ENCODE results near the gene C20orf202. TPM values are rescaled to one million over a fixed set of nuclear protein-coding genes. Genes with fewer than 3 reads are reported as not detected.

C20orf202 gene
- total RNA-seq, 3 donors from 2014 or later: 0.33 to 0.48 TPM; not detected in 1

- Histone ChIP-seq H3K36me3 (peaks cover 9% of the 10 kb centered on the region), H3K27me3 (no peaks in the 10 kb centered on the region), H3K4me3 (no peak overlapping the region), H3K9me3 (no peaks in the 10 kb centered on the region), H3K4me1 (no peaks in the 10 kb centered on the region), H3K27ac (no peak overlapping the region)
- no peak for DNase-seq (ENCODE audit: low spot score in 2 of 2)
- intact Hi-C loops (cut with DNase I; ENCODE audit: low total_unique reads): no loop called here
- TF ChIP-seq POLR2AphosphoS5 (IDR thresholded peaks at IDR 0.05) (no peak), POLR2A (IDR thresholded peaks at IDR 0.05) (no peak)
- TF ChIP-seq, protein P1, sequence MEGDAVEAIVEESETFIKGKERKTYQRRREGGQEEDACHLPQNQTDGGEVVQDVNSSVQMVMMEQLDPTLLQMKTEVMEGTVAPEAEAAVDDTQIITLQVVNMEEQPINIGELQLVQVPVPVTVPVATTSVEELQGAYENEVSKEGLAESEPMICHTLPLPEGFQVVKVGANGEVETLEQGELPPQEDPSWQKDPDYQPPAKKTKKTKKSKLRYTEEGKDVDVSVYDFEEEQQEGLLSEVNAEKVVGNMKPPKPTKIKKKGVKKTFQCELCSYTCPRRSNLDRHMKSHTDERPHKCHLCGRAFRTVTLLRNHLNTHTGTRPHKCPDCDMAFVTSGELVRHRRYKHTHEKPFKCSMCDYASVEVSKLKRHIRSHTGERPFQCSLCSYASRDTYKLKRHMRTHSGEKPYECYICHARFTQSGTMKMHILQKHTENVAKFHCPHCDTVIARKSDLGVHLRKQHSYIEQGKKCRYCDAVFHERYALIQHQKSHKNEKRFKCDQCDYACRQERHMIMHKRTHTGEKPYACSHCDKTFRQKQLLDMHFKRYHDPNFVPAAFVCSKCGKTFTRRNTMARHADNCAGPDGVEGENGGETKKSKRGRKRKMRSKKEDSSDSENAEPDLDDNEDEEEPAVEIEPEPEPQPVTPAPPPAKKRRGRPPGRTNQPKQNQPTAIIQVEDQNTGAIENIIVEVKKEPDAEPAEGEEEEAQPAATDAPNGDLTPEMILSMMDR (IDR thresholded peaks at IDR 0.05): no peak
These were observed 42.3 kb upstream of the C20orf202 start for GRCh38 chr20:1160991-1161390.

GRCh38 chr20:1163105-1163504 is 40.1 kb upstream of the C20orf202 start:
- Histone ChIP-seq H3K27ac (no peak overlapping the region), H3K4me1 (no peaks in the 10 kb centered on the region), H3K36me3 (peaks cover 9% of the 10 kb centered on the region), H3K27me3 (no peaks in the 10 kb centered on the region), H3K9me3 (no peaks in the 10 kb centered on the region), H3K4me3 (no peak overlapping the region)
- TF ChIP-seq POLR2A (IDR thresholded peaks at IDR 0.05) (no peak), POLR2AphosphoS5 (IDR thresholded peaks at IDR 0.05) (no peak)
- TF ChIP-seq, protein P1 (IDR thresholded peaks at IDR 0.05): no peak
- DNase-seq (ENCODE audit: low spot score in 2 of 2): no peak
- intact Hi-C loops (cut with DNase I; ENCODE audit: low total_unique reads): no loop called here

- intact Hi-C loops (cut with DNase I; ENCODE audit: low total_unique reads): no loop called here
These were observed 39.6 kb upstream of the C20orf202 start for GRCh38 chr20:1163653-1164052.

GRCh38 chr20:1164871-1165270 is 38.4 kb upstream of the C20orf202 start:
- H3K4me3 ChIP-seq: no peak overlapping the region
- no peak overlapping the region for H3K27ac ChIP-seq
- H3K27me3 ChIP-seq: no peaks in the 10 kb centered on the region
- no peak for DNase-seq (ENCODE audit: low spot score in 2 of 2)
- H3K4me1 ChIP-seq: no peaks in the 10 kb centered on the region
- intact Hi-C loops (cut with DNase I; ENCODE audit: low total_unique reads): no loop called here
- TF ChIP-seq POLR2A (IDR thresholded peaks at IDR 0.05): no peak
- H3K9me3 ChIP-seq: no peaks in the 10 kb centered on the region
- H3K36me3 ChIP-seq: peaks cover 9% of the 10 kb centered on the region

More at GRCh38 chr20:1163653-1164052, 39.6 kb upstream of the C20orf202 start:
- peaks cover 9% of the 10 kb centered on the region for H3K36me3 ChIP-seq
- no peaks in the 10 kb centered on the region for H3K9me3 ChIP-seq
- TF ChIP-seq POLR2A (IDR thresholded peaks at IDR 0.05): no peak
- no peak for TF ChIP-seq POLR2AphosphoS5 (IDR thresholded peaks at IDR 0.05)
- TF ChIP-seq, protein P1 (IDR thresholded peaks at IDR 0.05): no peak
- no peak for DNase-seq (ENCODE audit: low spot score in 2 of 2)
- no peak overlapping the region for H3K27ac ChIP-seq
- no peaks in the 10 kb centered on the region for H3K27me3 ChIP-seq
- H3K4me1 ChIP-seq: no peaks in the 10 kb centered on the region
- H3K4me3 ChIP-seq: no peak overlapping the region

- DNase-seq (ENCODE audit: low spot score in 2 of 2): no peak
These were observed 37.7 kb upstream of the C20orf202 start for GRCh38 chr20:1165521-1165920.

More at GRCh38 chr20:1165521-1165920, 37.7 kb upstream of the C20orf202 start:
- Histone ChIP-seq H3K4me3 (no peak overlapping the region), H3K9me3 (no peaks in the 10 kb centered on the region), H3K27me3 (no peaks in the 10 kb centered on the region), H3K36me3 (peaks cover 9% of the 10 kb centered on the region), H3K27ac (no peak overlapping the region), H3K4me1 (no peaks in the 10 kb centered on the region)
- intact Hi-C loops (cut with DNase I; ENCODE audit: low total_unique reads): no loop called here
- TF ChIP-seq POLR2A (IDR thresholded peaks at IDR 0.05): no peak
- no peak for TF ChIP-seq POLR2AphosphoS5 (IDR thresholded peaks at IDR 0.05)
- TF ChIP-seq, protein P1 (IDR thresholded peaks at IDR 0.05): no peak
